GM12878 (cell line): ENCODE results near the gene KRT32. TPM values are rescaled to one million over a fixed set of nuclear protein-coding genes. Genes with fewer than 3 reads are reported as not detected.

Source experiments
- ATAC-seq: fragments of 200-7000 bp; cut with Tn5 transposase; 3 replicates; pipeline ENCODE4 v1.9.1; 2020; ENCODE audit warnings: mild to moderate bottlenecking, moderate library complexity
- BruUV-seq: library from RNA; stranded (reverse); fragments of 400-500 nt; replicated peaks from 2 replicates; lab custom pipeline; 2021; lab: Mats Ljungman, UMichigan
- CTCF ChIA-PET: fragments of 300-600 bp; sonication (Branson Sonifier 250); formaldehyde crosslinking; extraction: SDS; loops from one replicate; lab custom pipeline; 2021; ENCODE audit warnings: inconsistent platforms; lab: Yijun Ruan, JAX
- POLR2A ChIA-PET: fragments of 350-600 bp; formaldehyde crosslinking; extraction: SDS; loops from one replicate; lab custom pipeline; 2021; ENCODE audit warnings: inconsistent platforms; lab: Charles Lee
- RAD21 ChIA-PET: fragments of 300-600 bp; sonication (Branson Sonifier 250); formaldehyde crosslinking; loops from one replicate; lab custom pipeline; 2023; ENCODE audit warnings: antibody characterized with exemption; ENCODE audit not compliant: unreplicated experiment; lab: Charles Lee
- SMC1A ChIA-PET: fragments of 300-600 bp; sonication (Branson Sonifier 250); formaldehyde crosslinking; loops from one replicate; lab custom pipeline; 2023; ENCODE audit not compliant: unreplicated experiment, uncharacterized antibody; lab: Charles Lee
- DNase-seq: peaks from one replicate; pipeline ENCODE4 v3.0.0-alpha.2; 2011; ENCODE audit warnings: low read depth, low spot score
- FAIRE-seq: peaks from 3 replicates; lab custom pipeline; 2011; peaks lifted over from hg19 to GRCh38; lab: Jason Lieb, UNC
- H2AFZ ChIP-seq: 2 replicates; pipeline ENCODE4 v1.6.0; 2011; ENCODE audit warnings: low read depth, low read length, control low read depth; ENCODE audit not compliant: control insufficient read depth
- H3K27ac ChIP-seq: 2 replicates; pipeline ENCODE4 v1.5.1; 2011; ENCODE audit warnings: control low read depth; ENCODE audit not compliant: control insufficient read depth, insufficient read depth
- H3K27me3 ChIP-seq, 2 experiments: replicated peaks in 1 of 2; 2 replicates each; pipeline versions ENCODE4 v1.6.0 to v1.6.1; 2011; ENCODE audit warnings: low read length in 1 of 2; ENCODE audit not compliant: control insufficient read depth in 2 of 2, insufficient read depth in 2 of 2
- H3K36me3 ChIP-seq, 2 experiments: 2 replicates each; pipeline ENCODE4 v1.5.1; 2011; ENCODE audit warnings: low read length in 1 of 2; ENCODE audit not compliant: control insufficient read depth in 2 of 2, insufficient read depth in 2 of 2
- H3K4me1 ChIP-seq: 2 replicates; pipeline ENCODE4 v1.6.1; 2011; ENCODE audit warnings: mild to moderate bottlenecking, low read length, moderate library complexity, mixed read lengths; ENCODE audit not compliant: control insufficient read depth, insufficient read depth
- H3K4me2 ChIP-seq: 2 replicates; pipeline ENCODE4 v1.6.0; 2011; ENCODE audit warnings: control low read depth; ENCODE audit not compliant: control insufficient read depth, insufficient read depth
- H3K4me3 ChIP-seq: fragments of 200-600 bp; sonication (generic); 2 replicates; pipeline ENCODE4 v1.5.1; 2016
- H3K79me2 ChIP-seq: 2 replicates; pipeline ENCODE4 v1.6.0; 2011; ENCODE audit warnings: low read length; ENCODE audit not compliant: control insufficient read depth, insufficient read depth
- H3K9ac ChIP-seq: 2 replicates; pipeline ENCODE4 v1.8.0; 2011; ENCODE audit warnings: low read length, control low read depth, mixed read lengths; ENCODE audit not compliant: control insufficient read depth, insufficient read depth
- H3K9me3 ChIP-seq: replicated peaks from 3 replicates; pipeline ENCODE4 v1.5.1; 2011; ENCODE audit warnings: mild to moderate bottlenecking, low read length; ENCODE audit not compliant: control insufficient read depth, insufficient read depth
- H4K20me1 ChIP-seq: 2 replicates; pipeline ENCODE4 v1.6.0; 2011; ENCODE audit not compliant: control insufficient read depth, insufficient read depth
- ATF7 ChIP-seq: fragments of 450-650 bp; IDR thresholded peaks from 2 replicates; pipeline ENCODE4 v1.6.1; 2016; ENCODE audit warnings: low read depth, mild to moderate bottlenecking
- EED ChIP-seq: sonication (generic); IDR thresholded peaks from 2 replicates; pipeline ENCODE4 v1.6.1; 2016; ENCODE audit warnings: antibody characterized with exemption, low read depth
- ETV6 ChIP-seq, 2 experiments: fragments of 450-650 bp in 1 of 2; IDR thresholded peaks in 1 of 2; conservative IDR thresholded peaks in 1 of 2; 2 replicates each; pipeline ENCODE4 v1.6.1; 2014; ENCODE audit warnings: antibody characterized with exemption in 1 of 2, borderline replicate concordance in 1 of 2, low read depth in 1 of 2, mild to moderate bottlenecking in 1 of 2, moderate library complexity in 1 of 2
- MTA3 ChIP-seq: IDR thresholded peaks from 2 replicates; pipeline ENCODE4 v1.6.1; 2012; ENCODE audit warnings: low read length, inconsistent platforms, borderline replicate concordance
- MXI1 ChIP-seq: fragments of 150-350 bp; IDR thresholded peaks from 2 replicates; pipeline ENCODE4 v1.6.1; 2011; ENCODE audit warnings: low read depth, mild to moderate bottlenecking, inconsistent platforms, low read length, improper control_type of control experiment
- NFYA ChIP-seq: IDR thresholded peaks from 2 replicates; pipeline ENCODE4 v1.6.1; 2011; ENCODE audit warnings: low read depth, mild to moderate bottlenecking, low read length, improper control_type of control experiment, borderline replicate concordance
- NR2C1 ChIP-seq: fragments of 450-650 bp; IDR thresholded peaks from 2 replicates; pipeline ENCODE4 v1.6.1; 2017; ENCODE audit warnings: antibody characterized with exemption, mild to moderate bottlenecking, moderate library complexity
- POLR2A ChIP-seq: IDR thresholded peaks from 2 replicates; pipeline ENCODE4 v1.6.1; 2011; ENCODE audit warnings: low read depth, mild to moderate bottlenecking, low read length
- POLR2AphosphoS5 ChIP-seq: IDR thresholded peaks from 2 replicates; pipeline ENCODE4 v1.6.1; 2011; ENCODE audit warnings: mild to moderate bottlenecking, low read length, inconsistent platforms
- SMC3 ChIP-seq: IDR thresholded peaks from 2 replicates; pipeline ENCODE4 v1.6.1; 2011; ENCODE audit warnings: low read length, improper control_type of control experiment, borderline replicate concordance
- SUPT20H ChIP-seq: IDR thresholded peaks from 2 replicates; pipeline ENCODE4 v1.6.1; 2011; ENCODE audit warnings: low read depth, mild to moderate bottlenecking, low read length, moderate library complexity, borderline replicate concordance; ENCODE audit not compliant: control insufficient read depth
- TARDBP ChIP-seq: IDR thresholded peaks from 2 replicates; pipeline ENCODE4 v1.6.1; 2016; ENCODE audit warnings: borderline replicate concordance
- ZNF384 ChIP-seq: IDR thresholded peaks from 2 replicates; pipeline ENCODE4 v1.6.1; 2012; ENCODE audit warnings: low read depth, mild to moderate bottlenecking, low read length, improper control_type of control experiment, borderline replicate concordance
- WGBS: methylation state at CpG from one replicate; pipeline ENCODE4 v1.1.6; 2016; ENCODE audit warnings: low lambda C conversion rate; ENCODE audit not compliant: insufficient replicate concordance, insufficient coverage; ENCODE audit errors: missing lambda C conversion rate; 5-methylcytosine and 5-hydroxymethylcytosine counted together
- in situ Hi-C: fragments of 300-500 bp; cut with MboI; formaldehyde crosslinking; loops from 9 replicates; pipeline ENCODE4 v1.14.3; 2018; ENCODE audit warnings: mixed read lengths
- intact Hi-C: fragments of 100-400 bp; cut with micrococcal nuclease; formaldehyde crosslinking; loops from one replicate; pipeline ENCODE4 v1.14.2; 2022; ENCODE audit not compliant: unreplicated experiment
- polyA plus RNA-seq, 11 experiments: library from polyadenylated mRNA; depleted of rRNA in 4 of 11; unstranded in 6 of 11; stranded (reverse) in 5 of 11; fragments of >200 nt; fragmentation: Nextera tagmentation in 4 of 11; fragmentation: Illumina TruSeq in 1 of 11; extraction: Ambion mirVana in 4 of 11; extraction: Trizol in 1 of 11; gene quantifications; 1 replicate in 1 of 11; 2 replicates in 10 of 11; pipeline versions ENCODE4 v1.2.1 to v1.2.3, GENCODE V29; 2011 to 2016; ENCODE audit warnings: inconsistent platforms in 2 of 11, missing spikeins in 2 of 11, low read depth in 1 of 11
- total RNA-seq, 4 experiments: library from RNA; depleted of rRNA in 3 of 4; stranded (reverse); fragments of >200 nt in 3 of 4; fragmentation: Illumina TruSeq in 1 of 4; extraction: Trizol in 1 of 4; gene quantifications; 2 replicates each; pipeline versions ENCODE4 v1.2.1 to v1.2.3, GENCODE V29; 2013 to 2021
- TF ChIP-seq, protein P1 (sequence below): fragments of 450-650 bp; IDR thresholded peaks from 2 replicates; pipeline ENCODE4 v1.6.1; 2017; ENCODE audit warnings: antibody characterized with exemption, mild to moderate bottlenecking, moderate library complexity
- TF ChIP-seq, protein P2 (sequence below): fragments of 450-650 bp; IDR thresholded peaks from 2 replicates; pipeline ENCODE4 v1.6.1; 2017; ENCODE audit warnings: mild to moderate bottlenecking, moderate library complexity
- TF ChIP-seq, protein P3 (sequence below): fragments of 450-650 bp; formaldehyde crosslinking; IDR thresholded peaks from 2 replicates; pipeline ENCODE4 v1.4.0; 2022; ENCODE audit warnings: mild to moderate bottlenecking, moderate library complexity

KRT32 gene
- total and polyA plus RNA-seq, 10 of the 15 experiments (the other 5 are each of a cell fraction or from before 2014, with no cell fraction given) = not detected

DNA sequence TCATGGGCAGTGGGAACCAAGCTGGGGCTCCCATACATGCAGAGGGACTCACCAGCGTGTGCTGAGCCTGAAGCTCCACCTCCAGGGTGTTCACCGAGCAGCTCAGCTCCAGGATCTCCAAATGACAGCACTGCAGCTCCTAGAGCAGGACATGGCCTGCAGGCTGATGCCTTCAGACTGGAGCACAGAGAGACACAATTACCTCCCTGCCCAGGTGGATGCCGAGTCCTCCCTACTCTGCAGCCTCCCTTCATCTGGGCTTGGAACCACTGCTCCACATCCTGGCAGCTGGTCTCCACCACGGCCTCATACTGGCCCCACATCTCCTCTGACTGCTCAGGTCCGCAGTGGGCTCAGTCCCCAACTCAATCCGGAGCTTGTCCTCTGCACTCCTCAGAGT lies 18.2 kb downstream of the KRT32 start:
- H2AFZ ChIP-seq = no peak overlapping the region
- in situ Hi-C loops = no loop called here
- H3K36me3 ChIP-seq = no peaks in the 10 kb centered on the region
- H3K9me3 ChIP-seq = no peaks in the 10 kb centered on the region
- no peaks in the 10 kb centered on the region for H3K4me1 ChIP-seq
- H3K27me3 ChIP-seq = peaks cover 3 to 4% of the 10 kb centered on the region in 2 experiments; a peak in 3 of 4 replicates
- ATAC-seq (no peak), DNase-seq (no peak), FAIRE-seq (no peak)
- ChIA-PET POLR2A (no interaction called here), RAD21 (no interaction called here), SMC1A (no interaction called here), CTCF (no interaction called here)
- H3K79me2 ChIP-seq = no peaks in the 10 kb centered on the region
- 16% methylated on average over 5 of the region's 6 CpGs for WGBS
- H3K4me3 ChIP-seq = no peak overlapping the region
- TF ChIP-seq MXI1 = no peak
- TF ChIP-seq EED = no peak
- TF ChIP-seq SUPT20H = no peak
- no peak for TF ChIP-seq MTA3
- no peak for TF ChIP-seq SMC3
- TF ChIP-seq NR2C1 = no peak
- TF ChIP-seq, protein P1, sequence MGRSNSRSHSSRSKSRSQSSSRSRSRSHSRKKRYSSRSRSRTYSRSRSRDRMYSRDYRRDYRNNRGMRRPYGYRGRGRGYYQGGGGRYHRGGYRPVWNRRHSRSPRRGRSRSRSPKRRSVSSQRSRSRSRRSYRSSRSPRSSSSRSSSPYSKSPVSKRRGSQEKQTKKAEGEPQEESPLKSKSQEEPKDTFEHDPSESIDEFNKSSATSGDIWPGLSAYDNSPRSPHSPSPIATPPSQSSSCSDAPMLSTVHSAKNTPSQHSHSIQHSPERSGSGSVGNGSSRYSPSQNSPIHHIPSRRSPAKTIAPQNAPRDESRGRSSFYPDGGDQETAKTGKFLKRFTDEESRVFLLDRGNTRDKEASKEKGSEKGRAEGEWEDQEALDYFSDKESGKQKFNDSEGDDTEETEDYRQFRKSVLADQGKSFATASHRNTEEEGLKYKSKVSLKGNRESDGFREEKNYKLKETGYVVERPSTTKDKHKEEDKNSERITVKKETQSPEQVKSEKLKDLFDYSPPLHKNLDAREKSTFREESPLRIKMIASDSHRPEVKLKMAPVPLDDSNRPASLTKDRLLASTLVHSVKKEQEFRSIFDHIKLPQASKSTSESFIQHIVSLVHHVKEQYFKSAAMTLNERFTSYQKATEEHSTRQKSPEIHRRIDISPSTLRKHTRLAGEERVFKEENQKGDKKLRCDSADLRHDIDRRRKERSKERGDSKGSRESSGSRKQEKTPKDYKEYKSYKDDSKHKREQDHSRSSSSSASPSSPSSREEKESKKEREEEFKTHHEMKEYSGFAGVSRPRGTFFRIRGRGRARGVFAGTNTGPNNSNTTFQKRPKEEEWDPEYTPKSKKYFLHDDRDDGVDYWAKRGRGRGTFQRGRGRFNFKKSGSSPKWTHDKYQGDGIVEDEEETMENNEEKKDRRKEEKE = no peak
- TF ChIP-seq ATF7 = no peak
- TF ChIP-seq, protein P2, sequence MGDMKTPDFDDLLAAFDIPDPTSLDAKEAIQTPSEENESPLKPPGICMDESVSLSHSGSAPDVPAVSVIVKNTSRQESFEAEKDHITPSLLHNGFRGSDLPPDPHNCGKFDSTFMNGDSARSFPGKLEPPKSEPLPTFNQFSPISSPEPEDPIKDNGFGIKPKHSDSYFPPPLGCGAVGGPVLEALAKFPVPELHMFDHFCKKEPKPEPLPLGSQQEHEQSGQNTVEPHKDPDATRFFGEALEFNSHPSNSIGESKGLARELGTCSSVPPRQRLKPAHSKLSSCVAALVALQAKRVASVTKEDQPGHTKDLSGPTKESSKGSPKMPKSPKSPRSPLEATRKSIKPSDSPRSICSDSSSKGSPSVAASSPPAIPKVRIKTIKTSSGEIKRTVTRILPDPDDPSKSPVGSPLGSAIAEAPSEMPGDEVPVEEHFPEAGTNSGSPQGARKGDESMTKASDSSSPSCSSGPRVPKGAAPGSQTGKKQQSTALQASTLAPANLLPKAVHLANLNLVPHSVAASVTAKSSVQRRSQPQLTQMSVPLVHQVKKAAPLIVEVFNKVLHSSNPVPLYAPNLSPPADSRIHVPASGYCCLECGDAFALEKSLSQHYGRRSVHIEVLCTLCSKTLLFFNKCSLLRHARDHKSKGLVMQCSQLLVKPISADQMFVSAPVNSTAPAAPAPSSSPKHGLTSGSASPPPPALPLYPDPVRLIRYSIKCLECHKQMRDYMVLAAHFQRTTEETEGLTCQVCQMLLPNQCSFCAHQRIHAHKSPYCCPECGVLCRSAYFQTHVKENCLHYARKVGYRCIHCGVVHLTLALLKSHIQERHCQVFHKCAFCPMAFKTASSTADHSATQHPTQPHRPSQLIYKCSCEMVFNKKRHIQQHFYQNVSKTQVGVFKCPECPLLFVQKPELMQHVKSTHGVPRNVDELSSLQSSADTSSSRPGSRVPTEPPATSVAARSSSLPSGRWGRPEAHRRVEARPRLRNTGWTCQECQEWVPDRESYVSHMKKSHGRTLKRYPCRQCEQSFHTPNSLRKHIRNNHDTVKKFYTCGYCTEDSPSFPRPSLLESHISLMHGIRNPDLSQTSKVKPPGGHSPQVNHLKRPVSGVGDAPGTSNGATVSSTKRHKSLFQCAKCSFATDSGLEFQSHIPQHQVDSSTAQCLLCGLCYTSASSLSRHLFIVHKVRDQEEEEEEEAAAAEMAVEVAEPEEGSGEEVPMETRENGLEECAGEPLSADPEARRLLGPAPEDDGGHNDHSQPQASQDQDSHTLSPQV = no peak
- no peak for TF ChIP-seq TARDBP
- TF ChIP-seq POLR2A = no peak
- TF ChIP-seq, protein P3, sequence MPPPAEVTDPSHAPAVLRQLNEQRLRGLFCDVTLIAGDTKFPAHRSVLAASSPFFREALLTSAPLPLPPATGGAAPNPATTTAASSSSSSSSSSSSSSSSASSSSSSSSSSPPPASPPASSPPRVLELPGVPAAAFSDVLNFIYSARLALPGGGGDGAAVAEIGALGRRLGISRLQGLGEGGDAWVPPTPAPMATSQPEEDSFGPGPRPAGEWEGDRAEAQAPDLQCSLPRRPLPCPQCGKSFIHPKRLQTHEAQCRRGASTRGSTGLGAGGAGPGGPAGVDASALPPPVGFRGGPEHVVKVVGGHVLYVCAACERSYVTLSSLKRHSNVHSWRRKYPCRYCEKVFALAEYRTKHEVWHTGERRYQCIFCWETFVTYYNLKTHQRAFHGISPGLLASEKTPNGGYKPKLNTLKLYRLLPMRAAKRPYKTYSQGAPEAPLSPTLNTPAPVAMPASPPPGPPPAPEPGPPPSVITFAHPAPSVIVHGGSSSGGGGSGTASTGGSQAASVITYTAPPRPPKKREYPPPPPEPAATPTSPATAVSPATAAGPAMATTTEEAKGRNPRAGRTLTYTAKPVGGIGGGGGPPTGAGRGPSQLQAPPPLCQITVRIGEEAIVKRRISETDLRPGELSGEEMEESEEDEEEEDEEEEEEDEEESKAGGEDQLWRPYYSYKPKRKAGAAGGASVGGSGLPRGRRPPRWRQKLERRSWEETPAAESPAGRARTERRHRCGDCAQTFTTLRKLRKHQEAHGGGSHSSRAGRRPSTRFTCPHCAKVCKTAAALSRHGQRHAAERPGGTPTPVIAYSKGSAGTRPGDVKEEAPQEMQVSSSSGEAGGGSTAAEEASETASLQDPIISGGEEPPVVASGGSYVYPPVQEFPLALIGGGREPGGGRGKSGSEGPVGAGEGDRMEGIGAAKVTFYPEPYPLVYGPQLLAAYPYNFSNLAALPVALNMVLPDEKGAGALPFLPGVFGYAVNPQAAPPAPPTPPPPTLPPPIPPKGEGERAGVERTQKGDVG = no peak
- no peak for TF ChIP-seq ETV6 (conservative IDR thresholded peaks at IDR 0.05 in 1 of 2, IDR thresholded peaks at IDR 0.05 in 1 of 2; ENCODE audit: borderline replicate concordance in 1 of 2, low read depth in 1 of 2)
- TF ChIP-seq NFYA = no peak
- TF ChIP-seq ZNF384 = no peak
- TF ChIP-seq POLR2AphosphoS5 = no peak
- H3K27ac ChIP-seq = no peak overlapping the region
- H3K4me2 ChIP-seq = no peak overlapping the region
- H4K20me1 ChIP-seq = no peaks in the 10 kb centered on the region
- intact Hi-C loops = no loop called here
- no TSS peak for BruUV-seq
- H3K9ac ChIP-seq = no peak overlapping the region
